HPDE6-E6E7 (cell line): Measurements from ENCODE around the gene EPDR1.

Experiments used
- DNase-seq: peaks from one replicate; pipeline ENCODE4 v3.0.0; 2011; ENCODE audit warnings: missing footprints; ENCODE audit errors: extremely low spot score

EPDR1 gene

GRCh38 chr7:37920305-37920848, at the start of gene EPDR1:
EPDR1 (plus strand) TSS chr7:37920640; CDS start chr7:37920940, 300 bp downstream.
- DNase-seq, result no peak

GRCh38 chr7:37882086-37882485, 38.4 kb upstream of the EPDR1 start:
- DNase-seq, result no peak

GRCh38 chr7:37893359-37893758, 27.1 kb upstream of the EPDR1 start:
- no peak for DNase-seq

- DNase-seq, result no peak
These were observed 25.8 kb upstream of the EPDR1 start for GRCh38 chr7:37894671-37895070.

- no peak for DNase-seq
These were observed 20.7 kb upstream of the EPDR1 start for GRCh38 chr7:37899712-37900247.

GRCh38 chr7:37901236-37901827, 19.1 kb upstream of the EPDR1 start:
- DNase-seq, result no peak

GRCh38 chr7:37901890-37902524, 18.4 kb upstream of the EPDR1 start:
- DNase-seq, result no peak

GRCh38 chr7:37908221-37908788, 12.1 kb upstream of the EPDR1 start:
- DNase-seq, result no peak

GRCh38 chr7:37912756-37913155, 7.7 kb upstream of the EPDR1 start:
- DNase-seq, result no peak

GRCh38 chr7:37915438-37915837, 5.0 kb upstream of the EPDR1 start:
- no peak for DNase-seq

- DNase-seq, result no peak
These were observed 4.3 kb upstream of the EPDR1 start for GRCh38 chr7:37916017-37916672.

GRCh38 chr7:37916673-37917660, 3.5 kb upstream of the EPDR1 start, which contains the start of gene SFRP4:
SFRP4 (minus strand) TSS chr7:37916817; CDS start chr7:37916537, 280 bp downstream.
- DNase-seq, result peak; percentile 3

GRCh38 chr7:37918526-37918925, 1.9 kb upstream of the EPDR1 start:
- no peak for DNase-seq

- DNase-seq, result no peak
These were observed 687 bp downstream of the EPDR1 start for GRCh38 chr7:37920849-37921805.

- DNase-seq, result no peak
These were observed 1.4 kb downstream of the EPDR1 start for GRCh38 chr7:37921876-37922275.

GRCh38 chr7:37923996-37924395, 3.6 kb downstream of the EPDR1 start:
- DNase-seq, result no peak

- DNase-seq, result no peak
These were observed 4.1 kb downstream of the EPDR1 start for GRCh38 chr7:37924491-37925041.

- no peak for DNase-seq
These were observed 5.2 kb downstream of the EPDR1 start for GRCh38 chr7:37925620-37926019.

- no peak for DNase-seq
These were observed 7.5 kb downstream of the EPDR1 start for GRCh38 chr7:37927773-37928444.
